ENCODE results near the gene OR52E1. TPM values are rescaled to one million over a fixed set of nuclear protein-coding genes. Genes with fewer than 3 reads are reported as not detected.

Gene OR52E1
- total and polyA plus RNA-seq, 8 donors, result 2.6 TPM; not detected in 7

GRCh38 chr11:5092821-5093585, 23.6 kb downstream of the OR52E1 start:
- DNase-seq, result no peak
- no peaks in the 10 kb centered on the region for H3K4me1 ChIP-seq
- intact Hi-C loops (cut with DNase I; ENCODE audit: low total_unique reads), result no loop called here
- no peak overlapping the region for H3K27ac ChIP-seq
- H3K9me3 ChIP-seq, result no peaks in the 10 kb centered on the region
- H3K27me3 ChIP-seq, result no peaks in the 10 kb centered on the region
- TF ChIP-seq EP300 (IDR thresholded peaks at IDR 0.05) (no peak), POLR2A (IDR thresholded peaks at IDR 0.05) (no peak), POLR2AphosphoS5 (IDR thresholded peaks at IDR 0.05) (no peak), CTCF (IDR thresholded peaks at IDR 0.05) (no peak)
- 82 to 85% (median 83%) methylated on average over 8 of the region's 8 CpGs for WGBS, 5 donors
- no peaks in the 10 kb centered on the region for H3K36me3 ChIP-seq
- no peak overlapping the region for H3K4me3 ChIP-seq

GRCh38 chr11:5096011-5096410, 26.6 kb downstream of the OR52E1 start:
- Histone ChIP-seq H3K36me3 (no peaks in the 10 kb centered on the region), H3K27me3 (no peaks in the 10 kb centered on the region), H3K9me3 (no peaks in the 10 kb centered on the region), H3K4me3 (no peak overlapping the region), H3K27ac (no peak overlapping the region), H3K4me1 (no peaks in the 10 kb centered on the region)
- TF ChIP-seq POLR2AphosphoS5 (IDR thresholded peaks at IDR 0.05) (no peak), EP300 (IDR thresholded peaks at IDR 0.05) (no peak), POLR2A (IDR thresholded peaks at IDR 0.05) (no peak), CTCF (IDR thresholded peaks at IDR 0.05) (no peak)
- no peak for DNase-seq
- intact Hi-C loops (cut with DNase I; ENCODE audit: low total_unique reads), result no loop called here
- WGBS, 5 donors, result 66 to 74% (median 71%) methylated on average over 2 of the region's 2 CpGs

- peaks cover 0 to 4% (median 0%) of the 10 kb centered on the region in 3 donors for H3K27me3 ChIP-seq
- H3K4me1 ChIP-seq, result no peaks in the 10 kb centered on the region
- no peak for DNase-seq
- H3K27ac ChIP-seq, result no peak overlapping the region
- no peaks in the 10 kb centered on the region for H3K9me3 ChIP-seq
- H3K4me3 ChIP-seq, result no peak overlapping the region
- no peaks in the 10 kb centered on the region for H3K36me3 ChIP-seq
- intact Hi-C loops (cut with DNase I; ENCODE audit: low total_unique reads), result no loop called here
- no peak for TF ChIP-seq POLR2A (IDR thresholded peaks at IDR 0.05)
- no peak for TF ChIP-seq EP300 (IDR thresholded peaks at IDR 0.05)
- TF ChIP-seq CTCF (IDR thresholded peaks at IDR 0.05), result no peak
- no peak for TF ChIP-seq POLR2AphosphoS5 (IDR thresholded peaks at IDR 0.05)
- 48 to 65% (median 55%) methylated on average over 2 of the region's 2 CpGs for WGBS, 5 donors
Observed at GRCh38 chr11:5102246-5102645, 32.9 kb downstream of the OR52E1 start.

GRCh38 chr11:5103066-5103465, 33.7 kb downstream of the OR52E1 start:
- H3K27me3 ChIP-seq, result peaks cover 0 to 4% (median 0%) of the 10 kb centered on the region in 3 donors
- no peak overlapping the region for H3K27ac ChIP-seq
- H3K9me3 ChIP-seq, result no peaks in the 10 kb centered on the region
- H3K4me1 ChIP-seq, result no peaks in the 10 kb centered on the region
- no peak for TF ChIP-seq CTCF (IDR thresholded peaks at IDR 0.05)
- no peak for TF ChIP-seq POLR2AphosphoS5 (IDR thresholded peaks at IDR 0.05)
- TF ChIP-seq POLR2A (IDR thresholded peaks at IDR 0.05), result no peak
- TF ChIP-seq EP300 (IDR thresholded peaks at IDR 0.05), result no peak
- DNase-seq, result no peak
- H3K4me3 ChIP-seq, result no peak overlapping the region
- intact Hi-C loops (cut with DNase I; ENCODE audit: low total_unique reads), result no loop called here
- no peaks in the 10 kb centered on the region for H3K36me3 ChIP-seq
